ENCODE data around the gene DLL4.
A peak's percentile ranks its signal among the peaks of the same experiment; 100 is the strongest.

DNA sequence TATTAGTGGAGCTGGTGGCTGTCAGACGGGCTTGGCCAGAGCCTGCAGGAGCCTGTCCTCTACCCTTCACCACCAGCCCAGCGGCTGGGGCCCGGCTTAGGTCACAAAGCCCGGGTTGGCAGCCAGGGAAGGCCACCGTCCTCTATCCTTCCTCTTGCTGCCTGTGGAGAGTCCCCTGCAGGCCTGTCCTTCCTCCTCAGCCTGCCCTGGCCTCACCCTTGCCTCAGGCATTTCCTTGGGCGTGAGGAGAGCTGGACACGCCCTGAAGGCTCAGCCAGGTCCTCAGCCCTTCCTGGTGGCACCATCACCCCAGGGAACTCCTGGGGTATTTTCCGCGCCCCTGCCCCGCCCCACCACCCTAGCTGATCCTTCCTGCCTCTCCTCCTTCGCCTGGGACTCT, 31.8 kb downstream of the DLL4 start:
- TF ChIP-seq, protein P1, sequence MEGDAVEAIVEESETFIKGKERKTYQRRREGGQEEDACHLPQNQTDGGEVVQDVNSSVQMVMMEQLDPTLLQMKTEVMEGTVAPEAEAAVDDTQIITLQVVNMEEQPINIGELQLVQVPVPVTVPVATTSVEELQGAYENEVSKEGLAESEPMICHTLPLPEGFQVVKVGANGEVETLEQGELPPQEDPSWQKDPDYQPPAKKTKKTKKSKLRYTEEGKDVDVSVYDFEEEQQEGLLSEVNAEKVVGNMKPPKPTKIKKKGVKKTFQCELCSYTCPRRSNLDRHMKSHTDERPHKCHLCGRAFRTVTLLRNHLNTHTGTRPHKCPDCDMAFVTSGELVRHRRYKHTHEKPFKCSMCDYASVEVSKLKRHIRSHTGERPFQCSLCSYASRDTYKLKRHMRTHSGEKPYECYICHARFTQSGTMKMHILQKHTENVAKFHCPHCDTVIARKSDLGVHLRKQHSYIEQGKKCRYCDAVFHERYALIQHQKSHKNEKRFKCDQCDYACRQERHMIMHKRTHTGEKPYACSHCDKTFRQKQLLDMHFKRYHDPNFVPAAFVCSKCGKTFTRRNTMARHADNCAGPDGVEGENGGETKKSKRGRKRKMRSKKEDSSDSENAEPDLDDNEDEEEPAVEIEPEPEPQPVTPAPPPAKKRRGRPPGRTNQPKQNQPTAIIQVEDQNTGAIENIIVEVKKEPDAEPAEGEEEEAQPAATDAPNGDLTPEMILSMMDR (IDR thresholded peaks at IDR 0.05): peak in 3 of 6 experiments; percentile 26 to 32 (median 31)
- no peak for TF ChIP-seq POLR2A (IDR thresholded peaks at IDR 0.05)

Measured in Peyer's patch (tissue), 4 donors.